HL-60/S4 treated with retinoic acid at 250 ng/mL for 4 days and 3 days (cell line): ENCODE data around the gene SHLD2.
"Not testable (repeated sequence)": the region's sequence is repeated elsewhere in the genome, so short reads cannot be mapped to it uniquely, and the experiment has no call there.

Source experiments
- in situ Hi-C: fragments of 300-500 bp; cut with MboI; formaldehyde crosslinking; loops from 2 replicates; pipeline ENCODE4 v1.7.0; 2022; ENCODE audit warnings: low sequenced_read_pairs

The SHLD2 gene, protein sequence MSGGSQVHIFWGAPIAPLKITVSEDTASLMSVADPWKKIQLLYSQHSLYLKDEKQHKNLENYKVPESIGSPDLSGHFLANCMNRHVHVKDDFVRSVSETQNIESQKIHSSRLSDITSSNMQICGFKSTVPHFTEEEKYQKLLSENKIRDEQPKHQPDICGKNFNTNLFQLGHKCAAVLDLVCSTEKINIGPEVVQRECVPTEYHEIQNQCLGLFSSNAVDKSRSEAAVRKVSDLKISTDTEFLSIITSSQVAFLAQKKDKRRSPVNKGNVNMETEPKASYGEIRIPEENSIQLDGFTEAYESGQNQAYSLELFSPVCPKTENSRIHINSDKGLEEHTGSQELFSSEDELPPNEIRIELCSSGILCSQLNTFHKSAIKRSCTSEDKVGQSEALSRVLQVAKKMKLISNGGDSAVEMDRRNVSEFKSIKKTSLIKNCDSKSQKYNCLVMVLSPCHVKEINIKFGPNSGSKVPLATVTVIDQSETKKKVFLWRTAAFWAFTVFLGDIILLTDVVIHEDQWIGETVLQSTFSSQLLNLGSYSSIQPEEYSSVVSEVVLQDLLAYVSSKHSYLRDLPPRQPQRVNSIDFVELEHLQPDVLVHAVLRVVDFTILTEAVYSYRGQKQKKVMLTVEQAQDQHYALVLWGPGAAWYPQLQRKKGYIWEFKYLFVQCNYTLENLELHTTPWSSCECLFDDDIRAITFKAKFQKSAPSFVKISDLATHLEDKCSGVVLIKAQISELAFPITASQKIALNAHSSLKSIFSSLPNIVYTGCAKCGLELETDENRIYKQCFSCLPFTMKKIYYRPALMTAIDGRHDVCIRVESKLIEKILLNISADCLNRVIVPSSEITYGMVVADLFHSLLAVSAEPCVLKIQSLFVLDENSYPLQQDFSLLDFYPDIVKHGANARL

DNA sequence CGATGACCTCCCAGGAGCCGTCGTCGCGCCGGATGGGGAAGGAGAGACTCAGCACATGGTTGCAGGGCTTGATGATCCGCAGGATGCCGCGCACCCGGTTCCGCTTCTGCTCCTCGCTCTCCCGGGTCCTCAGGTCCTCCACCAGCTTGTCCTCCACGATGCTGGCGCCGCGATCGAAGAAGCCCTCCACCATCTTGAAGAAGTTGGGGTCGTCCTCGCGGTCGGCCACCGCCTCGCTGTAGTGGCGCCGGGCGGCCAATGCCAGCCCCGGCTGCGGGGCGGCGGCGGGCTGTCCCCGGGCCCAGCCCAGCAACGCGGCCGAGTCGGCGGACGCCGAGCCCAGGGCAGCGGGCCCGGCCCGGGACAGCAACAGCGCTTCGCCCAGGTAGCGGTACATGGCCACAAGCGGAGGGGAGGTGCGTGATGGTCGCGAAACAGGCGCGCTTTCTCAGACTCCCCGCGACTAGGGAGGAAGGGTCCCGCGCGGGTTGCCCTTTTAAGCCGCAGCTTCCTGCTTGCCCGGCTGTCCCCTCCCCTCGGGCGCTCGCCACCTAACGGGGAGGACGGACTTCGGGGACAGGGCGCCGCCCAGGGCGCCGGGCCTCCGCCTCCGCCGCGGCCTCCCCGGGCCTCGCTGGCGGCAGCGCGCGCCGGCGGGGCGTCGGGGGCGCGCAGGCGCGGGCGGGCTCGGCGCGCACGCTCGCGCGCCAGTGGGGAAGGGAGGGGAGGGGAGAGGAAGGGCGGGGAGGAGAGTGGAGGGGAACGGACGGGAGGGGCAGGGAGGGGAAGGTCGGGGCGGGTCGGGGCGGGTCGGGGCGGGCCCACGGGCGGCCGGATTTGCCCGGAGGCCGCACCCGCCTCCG is at the start of gene SHLD2, which contains the start of gene GLUD1:
TSS of gene SHLD2 (plus strand) at position 834 of the 863 bp plus-strand sequence. CDS start 56,149 bp downstream, outside the sequence.
TSS of gene GLUD1 (minus strand) at position 471 of the 863 bp plus-strand sequence. CDS start at position 397, 74 bp downstream.
- in situ Hi-C loops: no loop called here

GRCh38 chr10:87045434-87045938 is 49.5 kb upstream of the SHLD2 start:
- in situ Hi-C loops: no loop called here

DNA sequence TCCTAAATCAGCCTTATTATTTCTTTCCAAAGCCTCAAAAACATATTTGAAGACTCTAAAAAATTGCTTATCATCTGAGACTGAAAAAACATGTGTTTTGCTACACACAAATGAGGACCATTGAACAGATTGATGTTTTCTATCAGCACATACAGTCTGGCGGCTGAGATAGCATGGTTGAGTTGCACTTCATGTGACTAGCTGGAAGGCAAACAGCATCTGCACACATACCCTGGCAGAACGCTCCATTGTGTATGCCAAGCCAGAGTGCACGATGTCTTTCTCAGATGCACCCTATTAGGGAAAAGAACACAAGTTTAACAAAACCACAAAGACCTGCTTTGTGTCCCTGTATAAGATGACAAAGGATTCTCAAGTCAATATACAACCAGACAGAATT is 41.9 kb upstream of the SHLD2 start:
- in situ Hi-C loops: no loop called here

GRCh38 chr10:87053577-87054181 is 41.3 kb upstream of the SHLD2 start:
- in situ Hi-C loops: no loop called here

DNA sequence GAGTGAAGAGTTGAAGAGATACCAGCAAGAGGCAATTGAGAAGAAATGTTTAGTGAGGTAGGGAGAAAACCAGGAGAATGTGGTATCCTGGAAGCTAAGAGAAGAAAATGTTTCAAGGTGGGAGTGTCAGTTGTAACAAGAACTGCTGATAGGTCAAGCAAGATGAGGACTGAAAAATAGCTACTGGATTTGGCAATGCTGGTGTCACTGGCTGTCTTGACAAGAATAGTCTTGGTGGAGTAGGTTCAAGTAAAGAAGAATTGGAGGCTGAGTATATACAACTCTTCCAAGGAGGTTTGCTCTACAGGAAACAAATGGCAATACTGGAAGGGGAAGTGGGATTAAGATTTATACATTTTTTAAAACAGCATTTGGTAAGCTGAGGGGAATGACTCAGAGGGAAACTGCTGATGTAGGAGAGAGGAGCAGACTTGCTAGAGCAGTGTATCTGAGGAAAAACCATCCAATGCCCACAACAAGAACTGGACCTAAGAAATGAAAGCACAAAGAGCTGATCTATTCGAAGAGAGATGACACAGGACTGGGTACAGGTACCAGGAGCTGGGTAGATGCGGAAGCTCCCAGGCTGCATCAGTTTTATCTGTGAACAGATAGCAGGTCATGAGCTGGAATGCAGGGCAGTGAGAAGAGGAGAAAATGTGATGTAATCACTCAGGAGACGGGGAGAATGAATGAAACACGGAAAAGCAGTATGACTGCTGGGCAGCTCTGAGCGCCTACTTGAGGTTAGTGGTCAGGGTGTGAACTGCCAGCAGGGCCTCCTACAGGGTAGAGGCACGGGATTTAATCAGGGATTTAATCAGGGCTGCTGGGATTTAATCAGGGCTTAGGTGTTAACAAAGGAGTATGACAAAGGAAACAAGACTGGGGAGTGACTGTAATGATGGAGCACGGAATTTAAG is 40.4 kb upstream of the SHLD2 start:
- in situ Hi-C loops: no loop called here

- in situ Hi-C loops: no loop called here
Observed at GRCh38 chr10:87058171-87058570, 36.8 kb upstream of the SHLD2 start.

- in situ Hi-C loops: no loop called here
Observed at GRCh38 chr10:87059401-87059800, 35.6 kb upstream of the SHLD2 start.

DNA sequence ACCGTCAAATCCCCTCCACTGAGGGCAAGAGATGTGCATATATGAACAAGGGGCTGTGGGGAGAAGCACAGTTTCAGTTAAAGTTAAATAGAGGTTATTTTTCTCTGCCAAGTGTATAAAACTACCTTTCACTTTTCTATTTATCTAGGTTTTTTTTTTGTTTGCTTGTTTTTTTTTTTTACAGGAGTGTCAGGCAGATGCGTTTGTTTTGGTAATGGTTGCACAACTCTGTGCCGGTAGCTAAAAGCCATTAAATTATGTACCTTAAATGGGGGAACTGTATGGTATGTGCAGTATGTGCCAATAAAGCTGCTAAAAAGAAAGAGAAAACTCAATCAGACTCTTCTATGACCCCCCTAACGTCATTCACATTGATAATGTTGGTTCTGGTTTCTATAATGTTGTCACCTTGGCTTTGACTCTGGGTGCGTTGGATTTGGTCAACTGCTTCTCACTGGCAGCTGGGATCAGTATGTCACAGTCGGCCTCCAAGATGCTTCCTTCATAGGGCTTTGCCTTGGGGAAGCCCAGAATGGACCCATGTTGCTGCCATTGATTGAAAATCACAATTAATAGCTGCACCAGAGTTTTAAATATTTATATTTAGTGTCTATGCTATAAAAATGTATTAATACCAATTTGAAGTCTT is 34.6 kb upstream of the SHLD2 start:
- in situ Hi-C loops: no loop called here

DNA sequence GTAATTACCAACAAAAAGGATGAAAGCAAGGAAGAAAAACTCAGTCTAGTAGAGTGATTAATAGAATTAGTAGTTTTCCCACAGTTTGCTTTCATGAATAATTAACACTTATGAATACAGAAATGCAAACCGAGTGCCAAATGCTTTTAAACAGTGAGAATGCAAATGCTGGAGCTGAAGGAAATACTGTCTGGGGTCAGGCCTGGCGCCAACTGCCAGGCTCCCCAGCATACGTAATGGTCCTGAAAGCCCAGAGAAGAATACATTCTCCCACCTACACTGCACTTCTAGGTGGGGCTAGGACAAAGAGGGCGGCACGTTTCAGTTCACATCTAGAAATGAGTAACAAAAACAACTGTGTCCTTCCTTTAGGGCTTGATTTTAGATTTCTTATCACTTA is 30.4 kb upstream of the SHLD2 start:
- in situ Hi-C loops: no loop called here

DNA sequence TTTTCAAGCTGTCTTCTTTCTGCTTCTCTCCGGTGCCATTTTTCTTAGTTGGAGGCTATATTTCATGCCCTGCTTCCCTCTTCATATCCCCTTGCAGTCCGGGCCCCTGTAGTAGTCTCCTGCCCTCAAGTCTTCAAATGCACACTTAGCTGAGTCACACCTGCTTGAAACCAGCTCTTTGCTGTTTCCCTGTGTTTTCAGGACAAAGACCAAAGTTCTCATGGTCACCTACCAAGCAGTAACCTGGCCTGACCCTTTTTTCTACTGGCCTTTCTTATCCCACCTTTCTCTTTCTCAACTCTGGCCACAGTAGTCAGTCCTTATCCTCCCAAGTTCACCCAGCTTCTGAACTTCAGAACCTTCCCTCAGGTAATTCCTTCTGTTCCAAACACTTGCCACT is 28.8 kb upstream of the SHLD2 start:
- in situ Hi-C loops: no loop called here

DNA sequence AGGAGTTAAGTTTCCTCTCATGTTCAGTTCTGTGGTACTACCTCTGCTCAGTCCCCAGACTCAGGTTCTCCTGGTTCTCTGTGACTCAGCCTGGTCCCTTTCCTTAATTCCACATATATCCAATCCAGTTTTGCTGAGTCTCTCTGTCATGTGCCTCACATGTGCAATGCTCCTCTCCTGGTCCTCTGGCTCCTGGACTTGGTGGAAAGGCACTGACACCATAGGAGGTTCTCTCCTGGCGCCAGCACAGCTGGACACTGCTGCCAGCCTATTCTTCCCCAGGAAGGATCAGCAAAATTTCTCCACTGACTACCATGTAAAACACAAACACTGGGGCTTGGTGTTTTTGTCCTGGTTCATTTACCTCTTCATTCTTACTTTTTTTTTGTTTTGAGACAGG is 28.1 kb upstream of the SHLD2 start:
- in situ Hi-C loops: no loop called here

DNA sequence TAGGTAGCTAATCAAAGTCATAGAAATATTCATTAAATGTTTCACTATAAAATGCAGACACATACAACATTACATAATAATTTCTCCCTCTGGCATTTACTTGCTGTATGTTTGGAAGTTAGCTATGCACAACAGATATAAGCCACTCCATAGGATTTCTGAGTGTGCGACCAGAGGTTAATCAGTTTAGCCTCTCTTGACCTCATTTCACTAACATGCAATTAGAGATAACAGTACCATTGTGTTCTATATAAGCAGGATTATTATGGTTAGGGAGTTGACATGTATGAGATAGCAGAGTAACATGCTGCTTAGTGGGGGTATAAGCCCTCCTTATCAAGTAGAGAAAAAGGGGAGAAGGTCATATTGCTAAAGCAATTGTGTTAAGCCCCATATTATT is 26.7 kb upstream of the SHLD2 start:
- in situ Hi-C loops: no loop called here

GRCh38 chr10:87072449-87072848 is 22.6 kb upstream of the SHLD2 start:
- in situ Hi-C loops: no loop called here

- in situ Hi-C loops: not testable (repeated sequence)
Observed at GRCh38 chr10:87076421-87076820, 18.6 kb upstream of the SHLD2 start.

DNA sequence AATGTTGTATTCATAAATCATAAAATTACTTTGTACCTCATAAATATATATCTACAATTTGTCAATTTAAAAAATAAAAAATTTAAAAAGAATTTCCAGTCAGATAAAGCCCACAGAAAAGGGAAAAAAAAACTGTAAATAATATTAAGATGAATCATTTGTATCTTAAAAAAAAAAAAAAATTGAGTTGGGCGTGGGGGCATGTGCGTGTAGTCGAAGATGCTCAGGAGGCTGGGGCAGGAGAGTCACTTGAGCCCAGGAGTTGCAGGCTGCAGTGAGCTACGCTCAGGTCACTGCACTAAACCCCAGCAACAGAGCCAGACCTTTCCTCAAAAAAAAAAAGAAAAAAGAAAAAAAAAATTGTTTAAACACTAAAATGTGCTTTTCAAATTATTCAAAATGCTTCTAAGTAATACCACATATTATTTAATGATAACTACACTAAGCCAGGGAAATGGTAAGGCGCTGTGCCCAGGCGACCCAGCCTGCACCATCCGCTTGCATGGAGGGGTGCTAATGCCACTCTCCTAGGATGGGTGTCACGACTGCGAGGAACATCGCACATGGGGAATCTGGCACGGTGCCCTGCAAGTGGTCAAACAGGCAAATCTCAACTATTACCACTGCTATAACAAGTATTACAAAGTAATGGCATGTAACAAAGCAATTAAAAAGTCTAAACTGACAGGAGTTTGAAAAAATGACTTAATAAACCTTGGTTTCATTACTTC is 15.7 kb upstream of the SHLD2 start:
- in situ Hi-C loops: no loop called here

DNA sequence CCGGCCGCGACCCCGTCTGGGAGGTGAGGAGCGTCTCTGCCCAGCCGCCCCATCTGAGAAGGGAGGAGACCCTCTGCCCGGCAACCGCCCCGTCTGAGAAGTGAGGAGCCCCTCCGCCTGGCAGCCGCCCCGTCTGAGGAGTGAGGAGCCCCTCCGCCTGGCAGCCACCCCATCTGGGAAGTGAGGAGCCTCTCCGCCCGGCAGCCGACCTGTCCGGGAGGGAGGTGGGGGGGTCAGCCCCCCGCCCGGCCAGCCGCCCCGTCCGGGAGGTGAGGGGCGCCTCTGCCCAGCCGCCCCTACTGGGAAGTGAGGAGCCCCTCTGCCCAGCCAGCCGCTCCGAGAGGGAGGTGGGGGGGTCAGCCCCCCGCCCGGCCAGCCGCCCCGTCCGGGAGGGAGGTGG is 14.4 kb upstream of the SHLD2 start:
- in situ Hi-C loops: not testable (repeated sequence)

DNA sequence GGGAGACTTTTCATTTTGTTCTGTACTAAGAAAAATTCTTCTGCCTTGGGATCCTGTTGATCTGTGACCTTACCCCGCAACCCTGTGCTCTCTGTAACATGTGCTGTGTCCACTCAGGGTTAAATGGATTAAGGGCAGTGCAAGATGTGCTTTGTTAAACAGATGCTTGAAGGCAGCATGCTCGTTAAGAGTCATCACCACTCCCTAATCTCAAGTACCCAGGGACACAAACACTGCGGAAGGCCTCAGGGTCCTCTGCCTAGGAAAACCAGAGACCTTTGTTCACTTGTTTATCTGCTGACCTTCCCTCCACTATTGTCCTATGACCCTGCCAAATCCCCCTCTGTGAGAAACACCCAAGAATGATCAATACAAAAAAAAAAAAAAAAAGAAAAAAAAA is 13.4 kb upstream of the SHLD2 start:
- in situ Hi-C loops: not testable (repeated sequence)

DNA sequence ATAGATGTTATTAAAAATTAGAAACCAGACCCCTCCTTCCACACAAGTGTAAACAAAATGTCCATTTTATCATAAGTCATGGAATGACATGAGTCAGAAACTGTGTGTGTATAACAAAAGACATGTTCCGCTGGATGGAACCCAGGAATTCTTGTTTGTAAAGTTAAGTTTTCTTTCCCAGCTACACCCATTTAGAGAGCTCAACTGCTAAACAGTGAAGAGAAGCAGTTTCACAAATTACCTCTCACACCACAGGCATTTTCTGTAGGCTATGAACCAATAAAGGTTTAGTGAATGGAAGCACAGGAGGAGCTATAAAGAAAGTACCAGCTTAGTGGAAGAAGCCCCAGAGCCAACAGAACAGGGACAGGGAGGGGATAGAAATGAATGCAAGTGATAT is 12.8 kb upstream of the SHLD2 start:
- in situ Hi-C loops: not testable (repeated sequence)
